GM12878 (cell line): ENCODE results near the gene RGS4. TPM values are rescaled to one million over a fixed set of nuclear protein-coding genes. Genes with fewer than 3 reads are reported as not detected.

Experiments
- BCLAF1 ChIP-seq: fragments of 450-650 bp; IDR thresholded peaks from 2 replicates; pipeline ENCODE4 v1.6.1; 2017; ENCODE audit warnings: antibody characterized with exemption, mild to moderate bottlenecking, moderate library complexity
- CEBPB ChIP-seq, 2 experiments: fragments of 150-350 bp in 1 of 2; IDR thresholded peaks; 2 replicates each; pipeline ENCODE4 v1.6.1; 2012 to 2014; ENCODE audit warnings: low read depth in 2 of 2, low read length in 2 of 2, borderline replicate concordance in 1 of 2, inconsistent platforms in 1 of 2
- EZH2 ChIP-seq: IDR thresholded peaks from 2 replicates; pipeline ENCODE4 v1.6.1; 2012; ENCODE audit warnings: low read depth, mild to moderate bottlenecking, control low read depth, inconsistent platforms, low read length, borderline replicate concordance; ENCODE audit not compliant: control insufficient read depth
- HDAC6 ChIP-seq: fragments of 200-600 bp; sonication (generic); IDR thresholded peaks from one replicate; pipeline ENCODE4 v1.8.0; 2017; ENCODE audit warnings: antibody characterized with exemption; ENCODE audit not compliant: unreplicated experiment
- HSF1 ChIP-seq: fragments of 150-350 bp; IDR thresholded peaks from 2 replicates; pipeline ENCODE4 v1.6.1; 2014; ENCODE audit warnings: mild to moderate bottlenecking, low read depth, low read length
- KDM1A ChIP-seq: fragments of 200-600 bp; sonication (generic); IDR thresholded peaks from 2 replicates; pipeline ENCODE4 v1.6.1; 2016; ENCODE audit warnings: borderline replicate concordance
- REST ChIP-seq: IDR thresholded peaks from 2 replicates; pipeline ENCODE4 v1.6.1; 2012; ENCODE audit warnings: mild to moderate bottlenecking, low read depth, low read length
- TCF12 ChIP-seq: IDR thresholded peaks from 2 replicates; pipeline ENCODE4 v1.6.1; 2011; ENCODE audit warnings: low read depth, mild to moderate bottlenecking, low read length
- polyA plus RNA-seq, 11 experiments: library from polyadenylated mRNA; depleted of rRNA in 4 of 11; unstranded in 6 of 11; stranded (reverse) in 5 of 11; fragments of >200 nt; fragmentation: Nextera tagmentation in 4 of 11; fragmentation: Illumina TruSeq in 1 of 11; extraction: Ambion mirVana in 4 of 11; extraction: Trizol in 1 of 11; gene quantifications; 1 replicate in 1 of 11; 2 replicates in 10 of 11; pipeline versions ENCODE4 v1.2.1 to v1.2.3, GENCODE V29; 2011 to 2016; ENCODE audit warnings: inconsistent platforms in 2 of 11, missing spikeins in 2 of 11, low read depth in 1 of 11
- total RNA-seq, 4 experiments: library from RNA; depleted of rRNA in 3 of 4; stranded (reverse); fragments of >200 nt in 3 of 4; fragmentation: Illumina TruSeq in 1 of 4; extraction: Trizol in 1 of 4; gene quantifications; 2 replicates each; pipeline versions ENCODE4 v1.2.1 to v1.2.3, GENCODE V29; 2013 to 2021

RGS4 gene
- total and polyA plus RNA-seq, 10 of the 15 experiments (the other 5 are each of a cell fraction or from before 2014, with no cell fraction given), result 0.05 to 0.14 TPM; not detected in 8

GRCh38 chr1:163068716-163069115 is 445 bp upstream of the RGS4 start (continued):
- TF ChIP-seq EZH2 (no peak), REST (no peak), KDM1A (no peak), HSF1 (no peak), HDAC6 (no peak), BCLAF1 (no peak), TCF12 (no peak), CEBPB (IDR thresholded peaks at IDR 0.05; ENCODE audit: borderline replicate concordance in 1 of 2, low read depth in 2 of 2, low read length in 2 of 2) (no peak)
